ENCODE measurements around the gene CASS4.

GRCh38 chr20:56429941-56430340, 17.9 kb downstream of the CASS4 start:
- no peak for TF ChIP-seq CTCF (conservative IDR thresholded peaks at IDR 0.05)
- TF ChIP-seq ZFX (IDR thresholded peaks at IDR 0.05) = no peak

Measured in C4-2B (cell line).